ENCODE data around the gene PRRC1.

GRCh38 chr5:127498548-127498947 lies 18.9 kb upstream of the PRRC1 start:
- TF ChIP-seq POLR2A (IDR thresholded peaks at IDR 0.05) = no peak
- TF ChIP-seq, protein P1, sequence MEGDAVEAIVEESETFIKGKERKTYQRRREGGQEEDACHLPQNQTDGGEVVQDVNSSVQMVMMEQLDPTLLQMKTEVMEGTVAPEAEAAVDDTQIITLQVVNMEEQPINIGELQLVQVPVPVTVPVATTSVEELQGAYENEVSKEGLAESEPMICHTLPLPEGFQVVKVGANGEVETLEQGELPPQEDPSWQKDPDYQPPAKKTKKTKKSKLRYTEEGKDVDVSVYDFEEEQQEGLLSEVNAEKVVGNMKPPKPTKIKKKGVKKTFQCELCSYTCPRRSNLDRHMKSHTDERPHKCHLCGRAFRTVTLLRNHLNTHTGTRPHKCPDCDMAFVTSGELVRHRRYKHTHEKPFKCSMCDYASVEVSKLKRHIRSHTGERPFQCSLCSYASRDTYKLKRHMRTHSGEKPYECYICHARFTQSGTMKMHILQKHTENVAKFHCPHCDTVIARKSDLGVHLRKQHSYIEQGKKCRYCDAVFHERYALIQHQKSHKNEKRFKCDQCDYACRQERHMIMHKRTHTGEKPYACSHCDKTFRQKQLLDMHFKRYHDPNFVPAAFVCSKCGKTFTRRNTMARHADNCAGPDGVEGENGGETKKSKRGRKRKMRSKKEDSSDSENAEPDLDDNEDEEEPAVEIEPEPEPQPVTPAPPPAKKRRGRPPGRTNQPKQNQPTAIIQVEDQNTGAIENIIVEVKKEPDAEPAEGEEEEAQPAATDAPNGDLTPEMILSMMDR (IDR thresholded peaks at IDR 0.05) = no peak
